A673 (cell line): ENCODE results near the gene NAA40. TPM values are rescaled to one million over a fixed set of nuclear protein-coding genes. Genes with fewer than 3 reads are reported as not detected.

ENCODE experiments used
- BruUV-seq: library from RNA; stranded (reverse); fragments of 400-500 nt; replicated peaks from 2 replicates; lab custom pipeline; 2021; lab: Mats Ljungman, UMichigan
- CTCF ChIA-PET: fragments of 300-600 bp; sonication (Branson Sonifier 250); formaldehyde crosslinking; loops from one replicate; lab custom pipeline; 2022; ENCODE audit warnings: antibody characterized with exemption; lab: Charles Lee
- POLR2A ChIA-PET: fragments of 300-600 bp; sonication (Branson Sonifier 250); formaldehyde crosslinking; loops from one replicate; lab custom pipeline; 2022; ENCODE audit warnings: antibody characterized with exemption; ENCODE audit not compliant: low non-redundant PET; lab: Charles Lee
- DNase-seq: peaks from one replicate; pipeline ENCODE4 v3.0.0-alpha.2; 2015; ENCODE audit warnings: low spot score
- H3K27ac ChIP-seq: fragments of 200-600 bp; sonication (generic); 2 replicates; pipeline ENCODE4 v1.5.1; 2016; ENCODE audit warnings: mixed run types, low read depth, mild to moderate bottlenecking, mixed read lengths, antibody characterized with exemption, low read length; ENCODE audit not compliant: poor library complexity, severe bottlenecking
- H3K27me3 ChIP-seq: fragments of 200-600 bp; sonication (generic); replicated peaks from 2 replicates; pipeline ENCODE4 v1.6.1; 2017; ENCODE audit warnings: mixed run types, low read depth, mild to moderate bottlenecking, mixed read lengths, antibody characterized with exemption, low read length; ENCODE audit not compliant: insufficient read depth, poor library complexity
- H3K36me3 ChIP-seq: fragments of 200-600 bp; sonication (generic); 2 replicates; pipeline ENCODE4 v1.6.1; 2016; ENCODE audit warnings: mixed run types, mild to moderate bottlenecking, mixed read lengths, antibody characterized with exemption, low read length; ENCODE audit not compliant: insufficient read depth, poor library complexity, severe bottlenecking
- H3K4me1 ChIP-seq: fragments of 200-600 bp; sonication (generic); 2 replicates; pipeline ENCODE4 v1.6.1; 2017; ENCODE audit warnings: mixed run types, mild to moderate bottlenecking, mixed read lengths, antibody characterized with exemption, low read length; ENCODE audit not compliant: insufficient read depth, poor library complexity, severe bottlenecking
- H3K4me3 ChIP-seq: fragments of 200-600 bp; sonication (generic); 2 replicates; pipeline ENCODE4 v1.5.1; 2016; ENCODE audit warnings: low read depth, mixed run types, mild to moderate bottlenecking, mixed read lengths, low read length; ENCODE audit not compliant: poor library complexity, severe bottlenecking
- H3K9me3 ChIP-seq: fragments of 200-600 bp; sonication (generic); 2 replicates; pipeline ENCODE4 v1.6.1; 2016; ENCODE audit warnings: mixed run types, low read depth, mild to moderate bottlenecking, mixed read lengths, antibody characterized with exemption, low read length; ENCODE audit not compliant: poor library complexity, severe bottlenecking
- EZH2 ChIP-seq: fragments of 200-600 bp; sonication (generic); IDR thresholded peaks from 2 replicates; pipeline ENCODE4 v1.6.1; 2017; ENCODE audit warnings: borderline replicate concordance, low read depth, mild to moderate bottlenecking, mixed read lengths, antibody characterized with exemption, low read length; ENCODE audit not compliant: poor library complexity, severe bottlenecking
- intact Hi-C: fragments of 100-400 bp; cut with micrococcal nuclease; formaldehyde crosslinking; loops from one replicate; pipeline ENCODE4 v1.10.0; 2022; ENCODE audit not compliant: unreplicated experiment
- total RNA-seq: library from RNA; stranded (reverse); gene quantifications from 2 replicates; pipeline ENCODE4 v1.2.3, GENCODE V29; 2021
- TF ChIP-seq, protein P1 (sequence below): fragments of 300-800, 200-600 bp; sonication (generic); conservative IDR thresholded peaks from 2 replicates; pipeline ENCODE4 v1.5.1; 2017; ENCODE audit warnings: low read depth, mild to moderate bottlenecking, antibody characterized with exemption, low read length, moderate library complexity, mixed read lengths

The NAA40 gene
- total RNA-seq, 1 experiment from 2014 or later = 44.8 TPM

DNA sequence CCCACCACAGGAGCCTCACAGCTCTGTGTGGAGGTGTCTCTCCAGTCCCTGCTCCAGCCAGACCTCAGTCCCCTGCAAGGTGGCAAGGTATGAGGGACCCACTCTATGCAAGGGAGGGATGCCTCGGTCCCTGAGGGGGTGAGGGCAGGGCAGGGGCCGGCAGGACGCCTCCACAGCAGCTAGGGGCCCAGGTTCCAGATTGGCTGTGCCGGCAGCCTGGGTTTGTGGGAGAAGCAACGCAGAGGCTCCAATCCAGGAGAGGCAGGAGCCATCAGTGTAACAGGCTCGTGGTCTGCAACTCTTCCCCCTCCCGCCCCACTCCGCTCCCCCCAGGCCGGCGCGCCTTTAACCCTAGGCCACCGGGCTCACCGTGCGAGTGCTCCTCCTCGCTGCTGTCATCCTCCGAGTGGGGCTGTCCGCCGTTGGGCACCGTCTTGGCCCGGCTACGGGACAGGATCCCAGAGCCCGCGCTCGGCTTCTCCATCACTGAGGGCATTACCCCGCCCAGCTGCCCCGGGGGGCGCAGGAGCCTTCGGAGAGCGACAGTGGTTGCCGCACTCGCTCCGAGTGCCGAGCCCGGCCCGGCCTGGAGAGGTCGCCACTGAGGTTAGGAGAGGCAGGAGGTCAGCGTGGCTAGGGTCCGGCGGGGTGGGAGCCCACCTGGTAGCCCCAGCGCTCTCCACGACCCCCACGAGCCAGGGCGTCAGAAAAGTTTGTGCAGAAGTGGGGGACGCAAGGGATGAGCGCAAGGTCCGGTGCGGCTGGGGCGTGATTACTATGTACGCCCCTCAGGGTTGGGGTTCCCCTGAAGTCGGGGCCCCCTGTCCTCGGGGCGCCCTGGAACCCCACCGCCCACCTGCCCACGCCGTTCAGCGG, 22.6 kb upstream of the NAA40 start:
- intact Hi-C loops = no loop called here
- peaks cover 23% of the 10 kb centered on the region for H3K4me1 ChIP-seq
- no peaks in the 10 kb centered on the region for H3K9me3 ChIP-seq
- peak; percentile 79 for DNase-seq
- TF ChIP-seq, protein P1, sequence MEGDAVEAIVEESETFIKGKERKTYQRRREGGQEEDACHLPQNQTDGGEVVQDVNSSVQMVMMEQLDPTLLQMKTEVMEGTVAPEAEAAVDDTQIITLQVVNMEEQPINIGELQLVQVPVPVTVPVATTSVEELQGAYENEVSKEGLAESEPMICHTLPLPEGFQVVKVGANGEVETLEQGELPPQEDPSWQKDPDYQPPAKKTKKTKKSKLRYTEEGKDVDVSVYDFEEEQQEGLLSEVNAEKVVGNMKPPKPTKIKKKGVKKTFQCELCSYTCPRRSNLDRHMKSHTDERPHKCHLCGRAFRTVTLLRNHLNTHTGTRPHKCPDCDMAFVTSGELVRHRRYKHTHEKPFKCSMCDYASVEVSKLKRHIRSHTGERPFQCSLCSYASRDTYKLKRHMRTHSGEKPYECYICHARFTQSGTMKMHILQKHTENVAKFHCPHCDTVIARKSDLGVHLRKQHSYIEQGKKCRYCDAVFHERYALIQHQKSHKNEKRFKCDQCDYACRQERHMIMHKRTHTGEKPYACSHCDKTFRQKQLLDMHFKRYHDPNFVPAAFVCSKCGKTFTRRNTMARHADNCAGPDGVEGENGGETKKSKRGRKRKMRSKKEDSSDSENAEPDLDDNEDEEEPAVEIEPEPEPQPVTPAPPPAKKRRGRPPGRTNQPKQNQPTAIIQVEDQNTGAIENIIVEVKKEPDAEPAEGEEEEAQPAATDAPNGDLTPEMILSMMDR = peak; percentile 66
- TF ChIP-seq EZH2 = no peak
- H3K36me3 ChIP-seq = no peaks in the 10 kb centered on the region
- ChIA-PET CTCF (interaction anchor here (0.6 to 1.1 kb wide), 2 partner anchors 24 to 29 kb away, joined by 5 to 6 read pairs; no protein-coding TSS in a partner anchor), POLR2A (interaction anchor here (0.6 to 0.7 kb wide), 2 partner anchors 46 to 51 kb away, joined by 3 to 4 read pairs; no protein-coding TSS in a partner anchor)
- H3K4me3 ChIP-seq = peak overlapping the region; percentile 60
- H3K27me3 ChIP-seq = no peaks in the 10 kb centered on the region
- no TSS peak for BruUV-seq
- no peak overlapping the region for H3K27ac ChIP-seq

DNA sequence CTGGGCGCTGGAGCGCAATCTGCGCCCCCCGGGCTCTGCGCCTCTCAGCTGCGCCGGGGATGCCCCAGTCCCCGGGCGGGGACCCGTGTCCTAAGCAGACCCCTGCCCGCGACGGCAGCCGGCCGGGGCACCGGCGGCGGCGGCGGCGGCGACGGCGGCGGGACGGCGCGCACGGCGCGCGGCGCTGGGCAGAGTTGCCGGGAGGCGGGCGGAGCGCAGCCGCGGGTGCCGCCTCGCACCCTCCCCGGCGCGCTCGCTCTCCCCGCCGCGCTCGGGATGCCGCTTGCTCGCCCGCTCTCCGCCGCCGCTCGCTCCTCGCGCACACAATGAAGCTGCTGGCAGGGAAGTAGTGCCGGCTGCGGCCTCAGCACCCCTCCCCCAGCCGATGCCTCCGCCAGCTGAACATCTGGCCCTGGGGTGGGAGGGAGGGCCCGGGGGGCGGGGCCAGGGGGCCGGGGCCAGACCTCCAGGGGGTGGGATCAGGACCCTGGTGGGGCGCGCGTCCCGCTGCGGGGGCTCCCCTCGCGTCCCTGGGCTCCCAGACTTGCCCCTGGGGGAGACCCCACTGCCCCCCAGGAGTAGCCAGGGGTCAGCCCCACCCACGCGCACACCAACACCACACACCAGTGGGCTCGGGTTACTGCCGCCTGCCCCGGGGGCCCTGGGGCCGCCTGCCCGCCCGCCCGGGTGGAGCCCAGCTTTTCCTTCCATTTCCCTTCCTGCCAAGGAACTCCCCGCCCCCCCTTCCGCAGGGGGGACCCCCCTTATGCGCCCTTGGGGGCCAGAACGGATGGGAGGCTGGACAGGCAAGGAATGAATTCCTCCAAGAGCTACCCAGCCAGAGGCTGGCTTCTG, 21.7 kb upstream of the NAA40 start, which contains the start of gene RCOR2:
Gene RCOR2, minus strand, starts transcription at position 328 of the 855 bp plus-strand sequence. CDS start 708 bp downstream, outside the sequence.
- intact Hi-C loops = no loop called here
- no peaks in the 10 kb centered on the region for H3K9me3 ChIP-seq
- H3K4me1 ChIP-seq = peaks cover 23% of the 10 kb centered on the region
- peak; percentile 96 for DNase-seq
- no TSS peak for BruUV-seq
- CTCF ChIA-PET = interaction anchor here (0.6 to 0.7 kb wide), 2 partner anchors 18 to 44 kb away, joined by 3 to 5 read pairs; no protein-coding TSS in a partner anchor
- H3K4me3 ChIP-seq = peak within 1 kb of the TSS; percentile 60
- H3K27ac ChIP-seq = peak within 1 kb of the TSS; percentile 76
- POLR2A ChIA-PET = interaction anchor here (0.6 to 0.7 kb wide), 2 partner anchors 45 to 50 kb away, joined by 3 to 4 read pairs; no protein-coding TSS in a partner anchor
- TF ChIP-seq EZH2 = no peak
- TF ChIP-seq, protein P1 = no peak
- no peaks in the 10 kb centered on the region for H3K27me3 ChIP-seq
- no peaks in the 10 kb centered on the region for H3K36me3 ChIP-seq
